ENCODE data around the gene SLC2A5. TPM values are rescaled to one million over a fixed set of nuclear protein-coding genes. Genes with fewer than 3 reads are reported as not detected.

SLC2A5 gene
- total and polyA plus RNA-seq, 2 of the 4 experiments (the other 2 are of a cell fraction): 0.03 to 0.18 TPM

DNA sequence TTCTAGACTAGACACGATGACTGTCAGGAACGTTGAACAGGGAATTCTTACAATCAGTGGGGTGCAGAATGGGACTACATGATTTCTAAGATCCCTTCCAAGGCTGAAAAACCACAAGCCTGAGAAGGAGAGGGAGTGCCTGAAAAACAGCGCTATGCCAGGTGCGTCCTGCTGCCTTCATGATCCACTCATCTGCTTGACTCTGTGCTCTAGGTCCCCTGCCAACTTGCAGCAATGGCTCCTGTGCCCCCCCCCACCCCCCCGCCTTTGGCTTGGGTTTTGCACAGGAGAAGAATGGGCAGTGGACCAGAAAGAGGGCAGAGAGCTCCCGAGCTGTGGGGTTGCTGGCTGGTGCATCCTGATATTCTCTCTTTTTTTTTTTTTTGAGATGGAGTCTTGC lies 49.1 kb downstream of the SLC2A5 start:
- Histone ChIP-seq H3K4me2 (ENCODE audit: low read depth, low read length) (no peak overlapping the region), H3K18ac (ENCODE audit: low read depth, low read length) (no peak overlapping the region), H2AFZ (replicated peaks; ENCODE audit: low read length, poor library complexity) (no peak overlapping the region), H2BK5ac (ENCODE audit: low read depth, low read length, poor library complexity, severe bottlenecking) (no peak overlapping the region), H4K20me1 (ENCODE audit: insufficient read depth, low read length) (no peaks in the 10 kb centered on the region), H3K9me3 (ENCODE audit: control insufficient read depth, insufficient read depth, low read length) (no peaks in the 10 kb centered on the region), H3K9ac (ENCODE audit: low read depth, low read length) (no peak overlapping the region), H3K4me1 (ENCODE audit: control insufficient read depth, insufficient read depth, low read length) (no peaks in the 10 kb centered on the region), H3K4me3 (ENCODE audit: insufficient read depth, low read depth, low read length) (no peak overlapping the region), H4K5ac (ENCODE audit: low read depth, low read length) (no peak overlapping the region), H3K36me3 (ENCODE audit: control insufficient read depth, insufficient read depth, low read length) (no peaks in the 10 kb centered on the region), H2BK120ac (ENCODE audit: low read depth, low read length) (no peak overlapping the region), H3K23ac (ENCODE audit: low read depth, low read length) (no peak overlapping the region), H3K27ac (ENCODE audit: insufficient read depth, low read length) (no peak overlapping the region), H4K8ac (ENCODE audit: low read depth in 2 of 2, low read length in 2 of 2) (no peak overlapping the region), H4K91ac (ENCODE audit: insufficient read depth, low read depth, low read length) (no peak overlapping the region), H3K14ac (replicated peaks; ENCODE audit: low read depth, low read length) (no peak overlapping the region), H3K79me1 (ENCODE audit: low read depth in 1 of 2, low read length in 2 of 2) (no peaks in the 10 kb centered on the region), H2AK5ac (ENCODE audit: low read depth, low read length) (no peak overlapping the region), H2AK9ac (replicated peaks; ENCODE audit: low read depth, low read length, poor library complexity) (no peak overlapping the region), H3K27me3 (ENCODE audit: control insufficient read depth, insufficient read depth, low read length) (peaks cover 16% of the 10 kb centered on the region), H2BK15ac (ENCODE audit: low read depth, low read length) (no peak overlapping the region), H3K9me1 (ENCODE audit: insufficient read depth, low read length) (no peaks in the 10 kb centered on the region), H2BK20ac (ENCODE audit: low read depth, low read length) (no peak overlapping the region), H3K56ac (ENCODE audit: extremely low read depth, insufficient read depth, low read length) (no peak overlapping the region), H3K4ac (ENCODE audit: low read depth, low read length) (no peak overlapping the region)
- ATAC-seq (ENCODE audit: low read depth) (no peak), DNase-seq (no peak)
- in situ Hi-C loops (cut with MboI; ENCODE audit: low sequenced_read_pairs): no loop called here
- dilution Hi-C loops (cut with HindIII; ENCODE audit: low sequenced_read_pairs, unreplicated experiment): no loop called here
- ChIA-PET POLR2A (ENCODE audit: unreplicated experiment) (no interaction called here), CTCF (interaction anchor here (0.6 kb wide), 1 partner anchor 16 kb away, joined by 3 read pairs; no protein-coding TSS in a partner anchor)
- no TSS peak for BruUV-seq (replicated peaks)
- WGBS, 2 experiments (ENCODE audit: extremely low coverage in 2 of 2, insufficient read length in 1 of 2): no CpG with 5 or more reads among the region's 6 CpGs
- TF ChIP-seq, protein P1, sequence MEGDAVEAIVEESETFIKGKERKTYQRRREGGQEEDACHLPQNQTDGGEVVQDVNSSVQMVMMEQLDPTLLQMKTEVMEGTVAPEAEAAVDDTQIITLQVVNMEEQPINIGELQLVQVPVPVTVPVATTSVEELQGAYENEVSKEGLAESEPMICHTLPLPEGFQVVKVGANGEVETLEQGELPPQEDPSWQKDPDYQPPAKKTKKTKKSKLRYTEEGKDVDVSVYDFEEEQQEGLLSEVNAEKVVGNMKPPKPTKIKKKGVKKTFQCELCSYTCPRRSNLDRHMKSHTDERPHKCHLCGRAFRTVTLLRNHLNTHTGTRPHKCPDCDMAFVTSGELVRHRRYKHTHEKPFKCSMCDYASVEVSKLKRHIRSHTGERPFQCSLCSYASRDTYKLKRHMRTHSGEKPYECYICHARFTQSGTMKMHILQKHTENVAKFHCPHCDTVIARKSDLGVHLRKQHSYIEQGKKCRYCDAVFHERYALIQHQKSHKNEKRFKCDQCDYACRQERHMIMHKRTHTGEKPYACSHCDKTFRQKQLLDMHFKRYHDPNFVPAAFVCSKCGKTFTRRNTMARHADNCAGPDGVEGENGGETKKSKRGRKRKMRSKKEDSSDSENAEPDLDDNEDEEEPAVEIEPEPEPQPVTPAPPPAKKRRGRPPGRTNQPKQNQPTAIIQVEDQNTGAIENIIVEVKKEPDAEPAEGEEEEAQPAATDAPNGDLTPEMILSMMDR (conservative IDR thresholded peaks at IDR 0.05; ENCODE audit: low read depth, low read length): no peak
- no peak for TF ChIP-seq RAD21 (IDR thresholded peaks at IDR 0.05; ENCODE audit: low read length)
- TF ChIP-seq MXI1 (IDR thresholded peaks at IDR 0.05; ENCODE audit: borderline replicate concordance, low read depth, low read length): no peak
- TF ChIP-seq FOS (IDR thresholded peaks at IDR 0.05; ENCODE audit: low read depth, low read length): no peak
- no peak for TF ChIP-seq SMC3 (IDR thresholded peaks at IDR 0.05; ENCODE audit: low read depth, low read length)
- TF ChIP-seq ELK1 (IDR thresholded peaks at IDR 0.05; ENCODE audit: borderline replicate concordance, low read depth, low read length): no peak
- no peak for TF ChIP-seq RFX5 (IDR thresholded peaks at IDR 0.05; ENCODE audit: low read depth, low read length)
- no peak for TF ChIP-seq RCOR1 (IDR thresholded peaks at IDR 0.05; ENCODE audit: insufficient replicate concordance, low read length)
- TF ChIP-seq MAFK (IDR thresholded peaks at IDR 0.05; ENCODE audit: low read depth, low read length): no peak
- TF ChIP-seq CEBPB (IDR thresholded peaks at IDR 0.05; ENCODE audit: low read depth, low read length): no peak
- TF ChIP-seq POLR2A (IDR thresholded peaks at IDR 0.05; ENCODE audit: low read depth, low read length): no peak
- TF ChIP-seq MAZ (IDR thresholded peaks at IDR 0.05; ENCODE audit: borderline replicate concordance, low read depth, low read length): no peak
- TF ChIP-seq BHLHE40 (IDR thresholded peaks at IDR 0.05; ENCODE audit: low read depth, low read length): no peak
- TF ChIP-seq NFE2L2 (IDR thresholded peaks at IDR 0.05; ENCODE audit: low read depth, low read length): no peak
- TF ChIP-seq, protein P2, sequence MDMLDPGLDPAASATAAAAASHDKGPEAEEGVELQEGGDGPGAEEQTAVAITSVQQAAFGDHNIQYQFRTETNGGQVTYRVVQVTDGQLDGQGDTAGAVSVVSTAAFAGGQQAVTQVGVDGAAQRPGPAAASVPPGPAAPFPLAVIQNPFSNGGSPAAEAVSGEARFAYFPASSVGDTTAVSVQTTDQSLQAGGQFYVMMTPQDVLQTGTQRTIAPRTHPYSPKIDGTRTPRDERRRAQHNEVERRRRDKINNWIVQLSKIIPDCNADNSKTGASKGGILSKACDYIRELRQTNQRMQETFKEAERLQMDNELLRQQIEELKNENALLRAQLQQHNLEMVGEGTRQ (IDR thresholded peaks at IDR 0.05; ENCODE audit: low read depth, low read length): no peak
- TF ChIP-seq CHD1 (IDR thresholded peaks at IDR 0.05; ENCODE audit: low read depth, low read length): no peak
- intact Hi-C loops (cut with micrococcal nuclease): no loop called here
